Neural cell (in vitro differentiated cells): Measurements from ENCODE around the gene CDYL. TPM values are rescaled to one million over a fixed set of nuclear protein-coding genes. Genes with fewer than 3 reads are reported as not detected.

ENCODE experiments used
- H2AFZ ChIP-seq: fragments of 200-600, 300-800 bp; sonication (generic), shearing (Covaris generic); 2 replicates; pipeline ENCODE4 v1.6.0; 2014; ENCODE audit warnings: low read depth, mild to moderate bottlenecking, antibody characterized with exemption, low read length, moderate library complexity
- H3F3A ChIP-seq: fragments of 200-600 bp; shearing (Covaris generic); 2 replicates; pipeline ENCODE4 v1.6.1; 2016; ENCODE audit warnings: mild to moderate bottlenecking, moderate library complexity, mixed read lengths, antibody characterized with exemption, low read length; ENCODE audit not compliant: insufficient read depth, poor library complexity, severe bottlenecking
- H3K27ac ChIP-seq: fragments of 200-600, 300-800 bp; sonication (generic), shearing (Covaris generic); 2 replicates; pipeline ENCODE4 v1.5.1; 2014; ENCODE audit warnings: mild to moderate bottlenecking, low read length, moderate library complexity
- H3K27me3 ChIP-seq: fragments of 300-800, 200-600 bp; sonication (generic), shearing (Covaris generic); 2 replicates; pipeline ENCODE4 v1.6.0; 2014; ENCODE audit warnings: mild to moderate bottlenecking, low read depth, low read length, moderate library complexity; ENCODE audit not compliant: insufficient read depth
- H3K36me3 ChIP-seq: fragments of 300-800, 200-600 bp; sonication (generic), shearing (Covaris generic); 2 replicates; pipeline ENCODE4 v1.5.1; 2014; ENCODE audit warnings: mild to moderate bottlenecking, antibody characterized with exemption, low read length, moderate library complexity; ENCODE audit not compliant: insufficient read depth
- H3K4me2 ChIP-seq: fragments of 300-800, 200-600 bp; sonication (generic), shearing (Covaris generic); 2 replicates; pipeline ENCODE4 v1.6.0; 2014; ENCODE audit warnings: mild to moderate bottlenecking, low read length
- H3K4me3 ChIP-seq: fragments of 300-800, 200-600 bp; sonication (generic), shearing (Covaris generic); 2 replicates; pipeline ENCODE4 v1.5.1; 2014; ENCODE audit warnings: mild to moderate bottlenecking, low read length, moderate library complexity
- H3K79me2 ChIP-seq: fragments of 200-600 bp; shearing (Covaris generic); replicated peaks from 2 replicates; pipeline ENCODE4 v1.6.0; 2014; ENCODE audit warnings: mild to moderate bottlenecking, low read length, moderate library complexity; ENCODE audit not compliant: insufficient read depth
- H3K9ac ChIP-seq: fragments of 300-800, 200-600 bp; sonication (generic), shearing (Covaris generic); 2 replicates; pipeline ENCODE4 v1.6.1; 2016; ENCODE audit warnings: mild to moderate bottlenecking, low read length, mixed read lengths
- H3K9me2 ChIP-seq: fragments of 200-600 bp; shearing (Covaris generic); 2 replicates; pipeline ENCODE4 v1.6.1; 2016; ENCODE audit warnings: mild to moderate bottlenecking, low read length, mixed read lengths; ENCODE audit not compliant: insufficient read depth
- H3K9me3 ChIP-seq: fragments of 200-600, 300-800 bp; sonication (generic), shearing (Covaris generic); 2 replicates; pipeline ENCODE4 v1.6.1; 2016; ENCODE audit warnings: mild to moderate bottlenecking, mixed run types, low read length, moderate library complexity, mixed read lengths
- H4K20me1 ChIP-seq: fragments of 200-600 bp; shearing (Covaris generic); 2 replicates; pipeline ENCODE4 v1.6.1; 2016; ENCODE audit warnings: mild to moderate bottlenecking, mixed run types; ENCODE audit not compliant: insufficient read depth
- EP300 ChIP-seq: fragments of 450-650 bp; conservative IDR thresholded peaks from 2 replicates; pipeline ENCODE4 v1.6.1; 2014; ENCODE audit warnings: antibody characterized with exemption, mild to moderate bottlenecking, moderate library complexity; ENCODE audit not compliant: poor library complexity, severe bottlenecking
- EZH2 ChIP-seq: fragments of 200-600, 300-800 bp; shearing (Covaris generic), sonication (generic); IDR thresholded peaks from 2 replicates; pipeline ENCODE4 v1.6.1; 2014; ENCODE audit warnings: antibody characterized with exemption, low read length, borderline replicate concordance, mild to moderate bottlenecking; ENCODE audit not compliant: insufficient read depth, poor library complexity, severe bottlenecking
- MXI1 ChIP-seq: fragments of 450-650 bp; conservative IDR thresholded peaks from 2 replicates; pipeline ENCODE4 v1.6.1; 2014; ENCODE audit warnings: antibody characterized with exemption, mild to moderate bottlenecking; ENCODE audit not compliant: poor library complexity, severe bottlenecking
- POLR2AphosphoS5 ChIP-seq: IDR thresholded peaks from 2 replicates; pipeline ENCODE4 v1.6.1; 2012
- RAD21 ChIP-seq: fragments of 450-650 bp; conservative IDR thresholded peaks from 2 replicates; pipeline ENCODE4 v1.6.1; 2014; ENCODE audit warnings: antibody characterized with exemption, mild to moderate bottlenecking, moderate library complexity
- REST ChIP-seq: IDR thresholded peaks from 2 replicates; pipeline ENCODE4 v1.6.1; 2012; ENCODE audit warnings: borderline replicate concordance
- SMC3 ChIP-seq: fragments of 450-650 bp; conservative IDR thresholded peaks from 2 replicates; pipeline ENCODE4 v1.6.1; 2014; ENCODE audit warnings: antibody characterized with exemption, mild to moderate bottlenecking, moderate library complexity; ENCODE audit not compliant: poor library complexity
- TAF1 ChIP-seq: IDR thresholded peaks from 2 replicates; pipeline ENCODE4 v1.6.1; 2012; ENCODE audit warnings: low read depth
- polyA plus RNA-seq: library from polyadenylated mRNA; depleted of rRNA; stranded (reverse); fragments of >200 nt; gene quantifications from 2 replicates; pipeline ENCODE4 v1.2.3, GENCODE V29; 2014
- TF ChIP-seq, protein P1 (sequence below): fragments of 450-650 bp; IDR thresholded peaks from 2 replicates; pipeline ENCODE4 v1.5.1; 2014; ENCODE audit warnings: antibody characterized with exemption, mild to moderate bottlenecking, moderate library complexity; ENCODE audit not compliant: poor library complexity, severe bottlenecking

The CDYL gene
- polyA plus RNA-seq, 1 donor from 2014 or later = 5.2 TPM

GRCh38 chr6:4743926-4744325 is 32.3 kb upstream of the CDYL start:
- Histone ChIP-seq H3K4me3 (no peak overlapping the region), H4K20me1 (no peaks in the 10 kb centered on the region), H3K79me2 (no peaks in the 10 kb centered on the region)

GRCh38 chr6:4747588-4747987 is 28.6 kb upstream of the CDYL start:
- Histone ChIP-seq H3K9me3 (no peaks in the 10 kb centered on the region), H3K27ac (no peak overlapping the region), H3K9me2 (no peaks in the 10 kb centered on the region), H3K36me3 (no peaks in the 10 kb centered on the region), H3K79me2 (no peaks in the 10 kb centered on the region), H3K27me3 (no peaks in the 10 kb centered on the region), H3K9ac (no peak overlapping the region), H4K20me1 (no peaks in the 10 kb centered on the region), H3K4me2 (no peak overlapping the region), H3K4me3 (no peak overlapping the region), H2AFZ (no peak overlapping the region), H3F3A (no peaks in the 10 kb centered on the region)
- TF ChIP-seq TAF1 (no peak), EP300 (no peak), RAD21 (no peak), SMC3 (no peak), POLR2AphosphoS5 (no peak), EZH2 (no peak), MXI1 (no peak)
- TF ChIP-seq, protein P1, sequence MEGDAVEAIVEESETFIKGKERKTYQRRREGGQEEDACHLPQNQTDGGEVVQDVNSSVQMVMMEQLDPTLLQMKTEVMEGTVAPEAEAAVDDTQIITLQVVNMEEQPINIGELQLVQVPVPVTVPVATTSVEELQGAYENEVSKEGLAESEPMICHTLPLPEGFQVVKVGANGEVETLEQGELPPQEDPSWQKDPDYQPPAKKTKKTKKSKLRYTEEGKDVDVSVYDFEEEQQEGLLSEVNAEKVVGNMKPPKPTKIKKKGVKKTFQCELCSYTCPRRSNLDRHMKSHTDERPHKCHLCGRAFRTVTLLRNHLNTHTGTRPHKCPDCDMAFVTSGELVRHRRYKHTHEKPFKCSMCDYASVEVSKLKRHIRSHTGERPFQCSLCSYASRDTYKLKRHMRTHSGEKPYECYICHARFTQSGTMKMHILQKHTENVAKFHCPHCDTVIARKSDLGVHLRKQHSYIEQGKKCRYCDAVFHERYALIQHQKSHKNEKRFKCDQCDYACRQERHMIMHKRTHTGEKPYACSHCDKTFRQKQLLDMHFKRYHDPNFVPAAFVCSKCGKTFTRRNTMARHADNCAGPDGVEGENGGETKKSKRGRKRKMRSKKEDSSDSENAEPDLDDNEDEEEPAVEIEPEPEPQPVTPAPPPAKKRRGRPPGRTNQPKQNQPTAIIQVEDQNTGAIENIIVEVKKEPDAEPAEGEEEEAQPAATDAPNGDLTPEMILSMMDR = no peak

More at GRCh38 chr6:4743926-4744325, 32.3 kb upstream of the CDYL start:
- Histone ChIP-seq H3K9ac (no peak overlapping the region), H3K27me3 (no peaks in the 10 kb centered on the region), H3K4me2 (no peak overlapping the region), H2AFZ (no peak overlapping the region), H3K9me3 (no peaks in the 10 kb centered on the region), H3F3A (no peaks in the 10 kb centered on the region), H3K36me3 (no peaks in the 10 kb centered on the region), H3K9me2 (no peaks in the 10 kb centered on the region), H3K27ac (no peak overlapping the region)
- TF ChIP-seq RAD21 (no peak), EP300 (no peak), POLR2AphosphoS5 (no peak), REST (no peak), TAF1 (no peak), EZH2 (no peak), MXI1 (no peak), SMC3 (no peak)
- TF ChIP-seq, protein P1 = no peak
